Measurements from ENCODE around the gene RIMBP2.

Gene RIMBP2

GRCh38 chr12:130685250-130685787, 30.8 kb downstream of the RIMBP2 start:
- DNase-seq (ENCODE audit: low spot score): no peak
- no peak for FAIRE-seq

GRCh38 chr12:130683811-130684210, 32.3 kb downstream of the RIMBP2 start:
- DNase-seq (ENCODE audit: low spot score) (no peak), FAIRE-seq (no peak)

GRCh38 chr12:130683080-130683479, 33.0 kb downstream of the RIMBP2 start:
- no peak for DNase-seq (ENCODE audit: low spot score)
- no peak for FAIRE-seq

GRCh38 chr12:130680451-130680990, 35.6 kb downstream of the RIMBP2 start:
- no peak for DNase-seq (ENCODE audit: low spot score)
- no peak for FAIRE-seq

- no peak for FAIRE-seq
- DNase-seq (ENCODE audit: low spot score): no peak
Measured at GRCh38 chr12:130677957-130678558, 38.0 kb downstream of the RIMBP2 start.

- DNase-seq (ENCODE audit: low spot score) (no peak), FAIRE-seq (no peak)
Measured at GRCh38 chr12:130675791-130676190, 40.3 kb downstream of the RIMBP2 start.

GRCh38 chr12:130675121-130675520, 41.0 kb downstream of the RIMBP2 start:
- no peak for FAIRE-seq
- no peak for DNase-seq (ENCODE audit: low spot score)

GRCh38 chr12:130674676-130675075, 41.4 kb downstream of the RIMBP2 start:
- FAIRE-seq: no peak
- DNase-seq (ENCODE audit: low spot score): no peak

GRCh38 chr12:130673036-130673705, 42.9 kb downstream of the RIMBP2 start:
- FAIRE-seq: no peak
- no peak for DNase-seq (ENCODE audit: low spot score)

- FAIRE-seq: no peak
- DNase-seq (ENCODE audit: low spot score): no peak
Measured at GRCh38 chr12:130672089-130672820, 43.8 kb downstream of the RIMBP2 start.

- no peak for FAIRE-seq
- no peak for DNase-seq (ENCODE audit: low spot score)
Measured at GRCh38 chr12:130671556-130671955, 44.5 kb downstream of the RIMBP2 start.

- no peak for DNase-seq (ENCODE audit: low spot score)
- FAIRE-seq: no peak
Measured at GRCh38 chr12:130669797-130670196, 46.3 kb downstream of the RIMBP2 start.

GRCh38 chr12:130669205-130669557, 46.9 kb downstream of the RIMBP2 start:
- DNase-seq (ENCODE audit: low spot score) (no peak), FAIRE-seq (no peak)

GRCh38 chr12:130668286-130669204, 47.6 kb downstream of the RIMBP2 start:
- FAIRE-seq: no peak
- DNase-seq (ENCODE audit: low spot score): no peak

- FAIRE-seq (no peak), DNase-seq (ENCODE audit: low spot score) (no peak)
Measured at GRCh38 chr12:130667421-130667960, 48.6 kb downstream of the RIMBP2 start.

GRCh38 chr12:130666645-130667044, 49.5 kb downstream of the RIMBP2 start:
- DNase-seq (ENCODE audit: low spot score): no peak
- FAIRE-seq: no peak

- no peak for DNase-seq (ENCODE audit: low spot score)
- FAIRE-seq: no peak
Measured at GRCh38 chr12:130665753-130666152, 50.3 kb downstream of the RIMBP2 start.

GRCh38 chr12:130664772-130665171, 51.3 kb downstream of the RIMBP2 start:
- FAIRE-seq: no peak
- no peak for DNase-seq (ENCODE audit: low spot score)

GRCh38 chr12:130664252-130664651, 51.8 kb downstream of the RIMBP2 start:
- FAIRE-seq (no peak), DNase-seq (ENCODE audit: low spot score) (no peak)

- no peak for DNase-seq (ENCODE audit: low spot score)
- no peak for FAIRE-seq
Measured at GRCh38 chr12:130663514-130663913, 52.6 kb downstream of the RIMBP2 start.

Data from urothelium cell line (cell line).